SW 1271 (cell line): Measurements from ENCODE around the gene COTL1.
"Not testable (repeated sequence)": the region's sequence is repeated elsewhere in the genome, so short reads cannot be mapped to it uniquely, and the experiment has no call there.

Experiments
- DNase-seq, 2 experiments: peaks; one replicate each; lab custom pipeline; 2025; lab: John Stamatoyannopoulos, UW

Gene COTL1

DNA sequence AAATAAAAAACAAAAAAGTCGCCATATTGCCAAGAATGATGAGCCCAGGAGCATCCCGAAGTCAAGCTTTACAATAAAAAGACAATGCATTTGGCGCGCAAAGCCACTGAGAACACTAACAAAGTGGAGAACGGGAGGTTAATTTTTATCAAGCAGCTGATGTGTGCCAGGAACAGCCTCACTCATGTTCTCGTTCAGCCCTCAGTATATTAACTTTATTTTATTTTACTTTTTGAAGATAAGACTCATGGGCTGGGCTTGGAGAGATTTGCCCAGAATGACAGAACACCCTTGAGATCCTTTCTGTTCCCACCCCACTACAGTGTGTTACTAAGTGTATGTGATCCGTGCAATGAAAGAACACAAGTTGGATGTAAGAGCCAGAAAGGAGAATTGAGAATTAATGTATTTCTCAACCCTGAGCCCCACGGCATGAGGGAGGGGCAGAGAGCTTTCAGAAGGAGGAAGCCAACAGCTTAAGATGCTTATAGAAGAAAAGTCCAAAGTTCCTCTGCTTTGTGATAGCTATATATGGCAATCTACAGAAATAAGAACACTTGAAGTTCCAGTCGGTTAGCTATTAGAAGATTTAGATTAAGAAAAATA lies 48.4 kb downstream of the COTL1 start:
- peak in 1 of 2 experiments; percentile 12 for DNase-seq

DNA sequence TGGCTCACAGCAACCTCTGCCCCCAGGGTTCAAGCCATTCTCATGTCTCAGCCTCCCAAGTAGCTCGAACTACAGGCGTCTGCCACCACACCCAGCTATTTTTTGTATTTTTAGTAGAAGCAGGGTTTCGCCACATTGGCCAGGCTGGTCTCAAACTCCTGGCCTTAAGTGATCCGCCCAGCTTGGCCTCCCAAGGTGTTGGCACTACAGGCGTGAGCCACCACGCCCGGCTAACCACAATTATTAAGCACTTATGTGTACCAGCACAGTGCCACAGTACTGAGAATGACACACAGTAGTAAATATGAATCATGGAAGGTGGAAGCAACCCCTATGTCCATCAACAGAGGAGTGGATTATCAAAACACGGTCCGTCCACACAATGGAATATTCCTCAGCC lies 49.8 kb downstream of the COTL1 start:
- DNase-seq = no peak

DNA sequence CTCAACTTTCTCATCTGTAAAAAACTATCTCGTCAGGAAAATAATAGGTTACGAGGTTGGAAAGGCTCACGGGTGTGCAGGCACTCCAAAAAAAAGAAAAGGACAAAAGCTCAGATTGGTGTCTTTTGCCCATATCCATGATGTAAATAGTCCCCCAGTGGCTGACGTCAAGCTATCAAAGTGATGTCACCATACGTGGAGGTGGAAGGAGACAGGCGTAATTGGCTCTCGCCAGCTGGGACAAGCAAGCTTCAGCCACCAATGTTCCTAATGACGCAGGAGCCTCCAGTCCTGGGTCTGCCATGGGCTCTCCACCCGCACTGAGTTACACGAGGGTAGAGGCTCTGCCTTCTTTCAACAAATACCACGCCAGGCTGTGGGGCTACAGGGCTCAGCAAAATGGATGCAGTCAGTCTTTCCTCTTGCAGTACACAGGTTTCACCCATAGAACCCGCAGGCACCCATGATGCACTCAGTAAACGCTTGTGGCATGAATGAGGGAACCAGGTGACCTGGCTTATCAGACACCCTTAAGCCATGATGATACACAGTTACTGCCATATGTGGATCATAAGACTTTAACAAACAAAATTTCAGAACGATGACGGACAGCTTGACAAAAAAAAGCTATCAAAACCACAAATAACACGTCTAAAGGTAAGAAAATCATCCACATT lies 50.5 kb downstream of the COTL1 start:
- DNase-seq = no peak

DNA sequence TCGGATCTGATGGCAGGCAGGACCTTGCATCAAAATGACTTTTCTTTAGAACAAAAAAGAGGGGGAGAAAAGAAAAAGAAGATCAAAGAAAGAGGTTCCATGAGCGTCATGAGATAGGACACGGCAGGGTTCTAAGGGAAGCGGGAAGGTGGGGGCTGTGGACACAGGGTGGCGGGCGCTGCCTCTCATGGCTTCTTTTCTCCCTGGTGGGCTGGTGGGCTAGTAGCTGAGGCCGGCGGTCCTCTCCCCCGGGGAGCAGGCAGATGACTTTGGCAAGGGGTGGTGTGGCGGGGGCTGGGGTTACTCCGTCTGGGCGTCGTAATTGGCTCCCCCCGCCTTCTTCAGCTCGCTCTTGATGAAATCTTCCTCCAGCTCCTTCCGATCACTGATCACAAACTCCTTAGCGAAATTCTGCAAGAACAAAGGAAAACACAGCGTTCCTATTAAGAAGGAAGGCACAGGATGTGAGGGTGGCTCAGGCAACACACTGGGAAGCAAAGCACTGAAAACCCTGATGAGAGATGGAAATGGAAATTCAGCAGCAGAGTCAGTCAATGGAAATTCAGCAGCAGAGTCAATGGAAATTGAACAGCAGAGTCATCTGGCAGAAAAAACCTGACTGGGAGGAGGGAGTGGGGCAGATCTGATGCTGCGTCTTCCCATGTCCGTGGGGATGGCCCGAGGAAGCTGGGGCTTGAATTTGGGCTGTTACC lies 51.2 kb downstream of the COTL1 start:
- no peak for DNase-seq

- no peak for DNase-seq
These were observed 52.0 kb downstream of the COTL1 start for GRCh38 chr16:84565669-84566495.

DNA sequence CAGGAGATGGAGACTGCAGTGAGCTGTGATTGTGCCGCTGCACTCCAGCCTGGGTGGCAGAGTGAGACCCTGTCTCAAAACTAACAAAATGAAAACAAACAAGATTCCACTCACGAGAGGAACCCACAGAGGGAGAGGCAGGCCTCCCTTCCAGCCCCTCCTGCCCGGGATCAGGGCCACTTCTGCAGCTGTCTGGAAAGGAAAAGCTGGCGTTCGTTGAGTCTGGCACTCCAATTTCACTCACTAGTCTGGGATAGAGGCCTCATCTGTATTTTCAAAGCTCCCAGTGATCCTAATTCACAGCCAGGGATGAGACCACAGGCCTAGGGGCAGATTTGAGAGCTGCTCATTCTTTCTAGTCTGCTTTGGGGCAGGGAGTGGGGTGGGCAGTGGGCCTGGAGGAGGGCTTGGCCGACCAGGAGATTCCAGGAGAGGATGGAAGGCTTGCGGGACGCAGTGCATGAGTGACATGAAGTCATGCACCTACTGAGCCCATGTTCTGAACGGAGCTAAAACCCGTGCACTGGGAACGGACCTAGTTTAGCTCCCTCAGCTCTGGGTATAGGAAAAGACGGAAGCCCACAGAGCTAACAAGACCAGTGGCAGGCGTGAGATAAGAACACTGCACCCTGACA lies 54.0 kb downstream of the COTL1 start:
- DNase-seq = no peak

GRCh38 chr16:84563064-84563715 lies 54.7 kb downstream of the COTL1 start:
- DNase-seq = no peak

DNA sequence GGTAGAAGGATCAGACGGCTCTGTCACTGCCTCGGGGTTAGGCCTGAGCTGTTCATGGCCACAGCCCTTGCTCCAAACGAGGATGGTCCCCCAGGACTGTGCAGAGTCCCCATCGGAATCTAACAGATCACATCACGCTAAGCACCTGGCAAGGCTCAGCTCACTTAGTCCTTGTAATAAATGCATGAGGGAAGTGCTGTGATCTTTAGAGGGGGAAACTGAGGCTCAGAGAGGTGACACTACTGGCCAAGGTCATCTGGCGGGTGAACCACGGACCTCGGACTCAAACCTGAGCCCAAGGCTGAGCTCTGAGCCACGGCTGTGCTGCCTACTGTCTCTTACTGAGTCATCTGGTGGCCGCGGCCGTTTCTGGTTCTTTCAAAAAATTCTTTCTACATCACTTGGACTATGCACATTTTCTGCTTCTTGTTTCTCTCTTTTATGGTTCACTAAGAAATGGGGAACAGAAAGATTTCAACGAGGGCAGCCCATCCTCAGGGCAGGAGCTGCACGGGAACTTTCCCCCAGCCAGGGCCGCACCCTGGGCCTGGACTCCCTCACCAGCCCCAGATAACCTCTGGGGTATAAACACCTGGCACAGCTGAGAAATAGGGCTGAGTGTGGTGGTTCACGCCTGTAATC lies 55.6 kb downstream of the COTL1 start:
- no peak for DNase-seq

- DNase-seq = no peak
These were observed 56.6 kb downstream of the COTL1 start for GRCh38 chr16:84561291-84561690.

DNA sequence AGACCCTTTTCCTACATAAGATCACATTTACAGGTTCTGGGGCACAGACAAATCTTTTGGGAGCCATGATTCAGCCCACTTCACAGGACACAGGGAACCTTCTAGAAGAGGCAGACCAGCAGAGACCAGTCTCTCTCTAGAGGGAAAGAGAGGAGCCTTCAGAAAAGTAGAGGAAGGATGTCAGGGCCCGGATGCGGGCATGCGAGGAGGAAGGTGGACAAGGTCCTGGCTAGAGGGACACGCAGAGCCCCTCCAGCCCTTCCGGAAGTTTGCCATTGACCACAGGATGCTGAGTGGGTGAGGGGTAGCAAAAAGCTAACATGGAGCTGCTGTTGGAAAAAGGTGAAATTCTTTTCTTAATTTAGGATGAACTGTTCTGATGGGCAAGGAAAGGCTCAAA lies 57.6 kb downstream of the COTL1 start:
- no peak for DNase-seq

DNA sequence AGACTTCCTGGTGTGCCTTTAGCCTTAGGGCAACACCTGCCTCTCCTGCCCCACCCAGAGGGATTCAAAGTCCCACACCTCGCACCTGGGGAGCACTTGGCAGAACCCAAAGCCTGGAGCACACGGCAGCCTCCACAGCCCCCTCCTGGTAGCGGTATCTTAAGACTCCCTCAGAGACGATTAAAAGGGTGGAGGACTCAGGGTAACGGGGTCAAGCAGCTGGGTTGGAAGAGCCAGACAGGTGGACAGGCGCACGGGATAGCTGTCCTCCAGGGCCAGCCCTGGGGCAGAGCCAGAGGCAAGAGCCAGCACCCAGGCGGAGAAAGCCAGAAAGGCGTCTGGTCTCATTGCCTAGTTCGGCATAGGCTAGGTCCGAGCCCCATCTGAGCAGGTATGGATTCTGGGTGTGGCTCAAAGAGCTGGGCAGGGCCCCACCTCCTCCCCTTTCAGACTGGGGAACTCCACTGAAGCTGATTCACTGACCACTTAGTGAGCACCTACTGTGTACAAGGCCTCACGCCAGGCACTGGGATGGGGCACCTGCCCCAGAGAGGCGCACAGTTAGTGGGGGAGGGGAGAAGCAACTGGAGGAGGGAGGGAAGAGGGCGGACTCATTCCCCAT lies 58.5 kb downstream of the COTL1 start:
- no peak for DNase-seq

- DNase-seq = not testable (repeated sequence)
These were observed 59.0 kb downstream of the COTL1 start for GRCh38 chr16:84558850-84559249.

- no peak for DNase-seq
These were observed 60.4 kb downstream of the COTL1 start for GRCh38 chr16:84557504-84557903.

- DNase-seq = no peak
These were observed 60.8 kb downstream of the COTL1 start for GRCh38 chr16:84557059-84557458.

GRCh38 chr16:84555418-84556196 lies 62.3 kb downstream of the COTL1 start:
- no peak for DNase-seq

GRCh38 chr16:84554627-84555328 lies 63.1 kb downstream of the COTL1 start:
- no peak for DNase-seq

DNA sequence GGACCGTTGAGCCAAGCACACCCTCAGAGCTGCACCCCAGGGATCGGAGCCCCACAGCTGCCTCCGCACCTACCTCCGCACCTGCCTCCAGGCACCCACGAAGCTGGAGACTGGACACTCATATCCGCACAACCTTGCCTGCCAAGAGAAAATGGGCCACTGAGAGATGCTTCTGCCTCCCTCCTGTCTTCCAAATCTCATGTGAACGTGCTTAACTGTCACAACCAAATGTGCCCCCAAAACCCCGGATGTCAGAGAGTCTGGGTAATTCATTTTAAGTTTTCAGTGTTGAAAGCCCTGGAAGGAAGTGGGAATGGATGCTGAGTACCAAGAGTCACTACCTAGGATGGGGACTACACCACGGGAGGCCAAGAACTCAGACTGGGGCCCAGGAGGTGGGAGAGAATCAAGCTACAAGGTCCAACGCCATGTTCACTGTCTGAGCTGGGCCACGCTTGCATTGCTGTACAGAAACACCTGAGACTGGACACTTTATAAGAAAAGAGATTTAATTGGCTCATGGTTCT lies 63.9 kb downstream of the COTL1 start:
- DNase-seq = no peak

DNA sequence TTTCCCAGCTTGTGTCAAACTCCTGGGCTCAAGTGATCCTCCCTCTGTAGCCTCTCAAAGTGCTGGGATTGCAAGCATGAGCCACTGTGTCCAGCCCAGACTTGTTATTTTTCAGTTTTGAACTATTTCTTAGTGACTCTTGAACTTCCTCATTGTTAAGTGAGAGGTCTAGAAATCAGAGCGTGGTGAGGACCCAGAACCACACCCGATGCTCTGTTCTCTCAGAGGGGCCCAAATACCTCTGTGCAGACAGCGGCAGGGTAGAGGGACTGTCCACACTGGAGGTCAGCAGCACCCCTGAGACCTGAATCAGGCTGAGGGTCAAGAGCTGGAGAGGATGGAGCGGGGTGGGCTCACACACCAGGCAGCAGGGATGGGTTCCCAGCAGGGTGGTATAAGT lies 65.7 kb downstream of the COTL1 start:
- DNase-seq = no peak

DNA sequence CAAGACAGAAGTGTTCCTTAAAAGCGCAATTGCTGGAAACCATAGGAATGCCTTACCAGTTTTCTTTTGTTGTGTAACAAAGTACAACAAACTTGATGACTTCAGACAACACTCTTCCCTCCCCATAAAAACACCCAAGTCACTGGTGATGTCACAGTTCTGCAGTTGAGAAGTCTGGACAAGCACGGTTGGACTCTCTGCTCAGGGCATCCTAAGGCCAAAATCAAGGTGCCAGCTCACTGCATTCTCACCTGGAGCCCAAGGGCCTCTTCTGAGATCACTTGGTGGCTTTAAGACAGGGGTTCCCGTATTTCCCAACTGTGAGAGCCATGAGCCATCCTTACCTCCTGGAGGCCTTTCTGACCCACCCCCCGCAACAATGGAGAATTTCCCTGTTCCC lies 67.8 kb downstream of the COTL1 start:
- DNase-seq = no peak
